ENCODE results near the gene GTF3C1.

Gene GTF3C1

DNA sequence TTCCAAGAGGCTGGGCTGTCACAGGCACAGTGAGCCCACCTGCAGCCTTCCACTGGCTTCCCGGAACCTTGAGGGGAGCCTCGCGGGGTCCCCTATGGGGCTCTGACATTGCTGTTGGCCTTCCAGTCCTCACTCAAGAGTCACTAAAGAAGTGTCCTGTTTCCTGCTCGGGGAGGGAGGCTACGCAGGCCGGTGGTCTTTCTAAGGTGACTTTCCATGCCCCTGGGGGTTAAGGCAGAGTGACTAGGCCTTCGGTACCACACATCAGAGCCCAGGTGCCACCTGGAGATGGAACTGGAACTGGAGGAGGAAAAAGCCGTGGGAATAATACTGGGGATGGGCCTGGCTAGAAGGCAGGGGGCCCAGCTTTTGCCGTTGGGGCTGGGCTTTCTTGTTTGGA lies 75.7 kb downstream of the GTF3C1 start:
- ATAC-seq = no peak
- peaks cover 92% of the 10 kb centered on the region for H3K36me3 Mint-ChIP-seq
- no peak overlapping the region for H3K27ac Mint-ChIP-seq

DNA sequence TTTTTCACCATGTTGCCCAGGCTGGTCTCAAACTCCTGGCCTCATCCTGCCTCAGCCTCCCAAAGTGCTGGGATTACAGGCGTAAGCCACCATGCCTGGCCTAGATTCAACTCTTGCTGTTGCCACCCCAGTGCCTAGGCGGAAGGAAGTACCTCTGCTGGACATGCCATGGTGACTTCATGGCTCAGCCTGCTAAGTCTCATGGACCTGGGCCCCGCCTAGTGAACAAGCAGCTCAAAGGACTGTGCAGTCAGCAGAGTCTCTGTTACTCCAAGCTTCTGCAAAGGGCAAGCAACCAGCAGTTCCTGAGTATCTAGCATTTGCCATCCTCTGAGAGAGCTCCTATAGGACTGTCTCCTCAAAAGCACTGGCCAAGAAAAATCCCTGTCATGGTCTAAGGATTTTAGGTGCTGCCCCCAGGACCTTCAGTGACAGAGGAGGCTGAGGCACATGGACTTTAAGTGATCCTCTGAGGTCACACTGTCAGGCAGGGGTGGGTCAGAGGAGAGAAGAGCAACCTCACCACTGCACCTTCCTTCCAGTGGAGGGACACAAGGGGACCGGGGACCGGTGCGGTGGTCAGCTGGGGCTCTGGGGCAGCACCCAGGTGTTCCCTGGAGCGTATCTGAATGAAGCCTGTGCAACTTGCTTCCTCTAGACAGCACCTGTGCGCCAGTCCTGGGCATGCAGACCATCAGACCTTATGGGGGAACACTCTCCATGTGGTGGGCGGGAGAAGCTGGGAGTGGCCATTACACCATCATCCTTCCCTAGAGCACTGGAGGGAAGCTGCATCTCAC lies 76.4 kb downstream of the GTF3C1 start:
- peaks cover 93% of the 10 kb centered on the region for H3K36me3 Mint-ChIP-seq

More for the DNA sequence above, 75.7 kb downstream of the GTF3C1 start:
- Mint-ChIP-seq H3K4me1 (no peaks in the 10 kb centered on the region), H3K27me3 (no peaks in the 10 kb centered on the region), H3K4me3 (no peak overlapping the region), H3K9me3 (no peaks in the 10 kb centered on the region)

DNA sequence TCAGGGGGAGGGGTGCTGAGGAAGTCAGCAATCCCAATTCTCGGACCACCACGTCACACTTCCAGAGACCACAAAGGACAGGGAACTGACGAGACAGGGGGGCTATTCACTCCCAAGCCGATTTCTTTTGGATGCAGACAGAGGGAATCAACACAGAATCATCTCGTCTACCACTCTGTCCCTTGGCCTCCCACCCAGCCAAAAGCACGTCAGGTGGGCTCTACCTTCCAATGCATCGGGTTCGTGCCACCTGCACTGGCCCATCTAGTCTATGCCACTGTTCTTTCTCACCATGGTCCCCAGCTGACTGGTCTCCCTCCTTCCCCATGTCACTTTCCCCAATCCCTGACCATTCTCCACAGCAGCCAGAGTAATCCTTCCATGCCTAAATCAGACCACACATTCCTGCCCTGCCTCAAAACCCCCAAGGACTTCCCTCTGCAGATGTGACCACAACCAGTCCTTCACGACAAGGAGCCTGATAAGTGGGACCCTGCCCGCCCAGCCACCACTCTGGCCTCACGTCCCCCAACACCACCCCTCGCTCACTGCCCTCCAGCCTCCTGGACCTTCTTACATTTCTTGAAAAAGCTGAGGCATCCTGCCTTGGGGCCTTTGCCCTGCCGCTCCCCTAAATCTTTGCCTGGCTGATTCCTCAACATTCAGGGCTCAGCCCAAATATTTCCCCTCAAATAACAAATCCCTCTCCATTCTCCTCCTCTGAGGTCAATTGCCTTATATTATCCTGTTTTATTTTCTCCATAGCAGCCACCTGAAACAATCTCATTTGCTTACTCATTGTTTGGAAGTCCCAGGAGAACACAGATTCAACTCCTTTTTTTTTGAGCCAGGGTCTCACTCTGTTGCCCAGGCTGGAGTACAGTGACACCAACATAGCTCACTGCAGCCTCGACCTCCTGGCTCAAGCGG lies 77.4 kb downstream of the GTF3C1 start:
- no peaks in the 10 kb centered on the region for H3K27me3 Mint-ChIP-seq
- H3K4me1 Mint-ChIP-seq = no peaks in the 10 kb centered on the region
- no peaks in the 10 kb centered on the region for H3K9me3 Mint-ChIP-seq
- ATAC-seq = no peak
- H3K4me3 Mint-ChIP-seq = no peak overlapping the region
- no peak overlapping the region for H3K27ac Mint-ChIP-seq
- H3K36me3 Mint-ChIP-seq = peaks cover 93% of the 10 kb centered on the region

More for the DNA sequence above, 76.4 kb downstream of the GTF3C1 start:
- Mint-ChIP-seq H3K4me1 (no peaks in the 10 kb centered on the region), H3K4me3 (no peak overlapping the region), H3K9me3 (no peaks in the 10 kb centered on the region), H3K27me3 (no peaks in the 10 kb centered on the region), H3K27ac (no peak overlapping the region)
- ATAC-seq = peak; percentile 39

DNA sequence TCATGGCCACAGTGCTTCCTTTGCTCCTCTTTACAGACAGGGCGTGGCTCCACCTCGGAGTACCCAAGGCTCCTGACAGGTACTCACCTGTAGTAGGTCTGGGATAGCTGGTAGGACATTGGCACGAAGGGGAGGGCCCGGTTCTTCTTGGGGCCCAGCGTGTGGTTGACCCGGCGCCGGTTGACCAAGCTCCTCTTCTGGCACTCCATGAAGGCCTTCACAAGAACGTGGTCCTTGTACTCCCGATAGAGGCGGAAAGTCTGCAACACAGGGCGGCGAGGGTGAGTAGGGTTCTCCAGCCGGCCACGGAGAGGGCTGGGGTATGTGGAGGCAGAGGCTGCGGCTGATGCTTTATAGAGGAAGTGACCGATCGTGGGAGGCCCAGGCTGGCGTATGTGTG lies 78.1 kb downstream of the GTF3C1 start:
- no peak overlapping the region for H3K4me3 Mint-ChIP-seq
- no peaks in the 10 kb centered on the region for H3K27me3 Mint-ChIP-seq
- no peak overlapping the region for H3K27ac Mint-ChIP-seq
- peaks cover 92% of the 10 kb centered on the region for H3K36me3 Mint-ChIP-seq
- no peaks in the 10 kb centered on the region for H3K9me3 Mint-ChIP-seq
- no peak for ATAC-seq
- H3K4me1 Mint-ChIP-seq = no peaks in the 10 kb centered on the region

DNA sequence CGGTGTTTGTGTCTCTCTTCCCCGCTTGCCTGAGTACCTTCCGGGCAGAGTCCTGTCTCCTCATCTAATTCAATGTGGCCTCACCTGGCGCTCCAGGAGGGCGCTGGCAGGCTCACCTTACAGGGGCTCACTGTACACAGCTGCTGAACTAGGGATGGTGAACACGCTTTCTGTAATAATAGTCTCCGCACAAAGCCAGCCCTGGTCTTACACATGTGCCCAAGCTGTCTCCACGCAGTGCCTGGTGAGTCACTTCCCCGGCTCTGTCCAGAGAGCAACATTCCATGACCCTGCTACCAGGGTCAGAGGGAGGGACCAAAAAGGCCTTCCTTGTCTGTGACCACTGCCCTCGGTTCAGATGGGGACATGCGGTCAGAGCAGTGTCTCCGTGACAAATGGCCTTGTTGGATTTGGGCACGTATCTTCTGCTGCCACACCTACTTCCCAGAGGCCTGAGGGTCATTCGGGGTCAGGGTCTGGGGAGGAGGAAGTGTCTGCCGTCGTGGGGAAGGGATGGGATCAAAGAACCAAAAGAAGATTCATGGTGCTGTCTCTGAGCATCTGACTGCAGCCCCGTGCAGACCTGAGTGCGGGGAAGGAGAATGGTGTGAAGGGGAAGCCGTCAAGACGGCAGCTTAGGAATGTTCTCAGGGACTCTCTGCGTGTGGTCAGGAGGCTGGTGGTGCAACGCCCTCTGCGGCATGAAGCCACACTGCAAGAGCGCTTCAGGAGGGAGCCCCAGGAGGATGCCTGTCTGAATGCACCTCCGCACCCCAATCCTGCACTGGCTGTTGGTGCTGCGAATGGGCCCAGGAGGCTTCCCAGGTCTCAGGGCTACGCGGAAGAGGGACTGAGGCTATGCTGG lies 78.9 kb downstream of the GTF3C1 start:
- H3K36me3 Mint-ChIP-seq = peaks cover 95% of the 10 kb centered on the region
- H3K9me3 Mint-ChIP-seq = no peaks in the 10 kb centered on the region
- H3K4me3 Mint-ChIP-seq = no peak overlapping the region
- no peak overlapping the region for H3K27ac Mint-ChIP-seq
- no peaks in the 10 kb centered on the region for H3K27me3 Mint-ChIP-seq
- ATAC-seq = no peak
- H3K4me1 Mint-ChIP-seq = no peaks in the 10 kb centered on the region

DNA sequence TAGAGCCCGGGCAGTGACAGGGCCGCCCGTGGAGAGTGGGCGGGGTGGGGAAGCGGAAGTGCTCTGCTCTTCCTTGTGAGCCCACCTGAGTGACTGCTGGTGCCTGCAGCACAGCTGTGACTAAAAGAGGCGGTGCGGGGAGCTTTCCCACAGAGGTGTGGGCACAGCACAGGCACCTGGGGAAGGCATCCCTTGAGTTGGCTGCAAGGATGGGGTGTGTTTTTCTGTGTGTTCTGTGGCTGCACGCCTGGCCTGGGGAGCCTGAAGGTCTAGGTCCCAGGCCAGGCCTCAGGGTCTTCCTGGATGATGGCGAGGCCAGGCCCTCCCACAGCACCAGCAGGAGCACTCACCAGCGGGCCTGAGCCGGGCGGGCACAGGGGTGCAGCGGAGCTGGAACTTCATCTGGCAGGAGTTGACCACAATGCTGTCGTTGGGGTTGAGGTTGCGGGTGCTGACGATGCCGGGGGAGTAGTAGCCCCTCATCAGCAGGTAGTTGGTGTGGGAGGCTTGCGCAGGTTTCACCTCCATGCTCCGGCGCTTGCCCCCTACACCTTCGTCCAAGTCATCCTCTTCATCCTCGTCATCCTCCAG lies 80.7 kb downstream of the GTF3C1 start:
- Mint-ChIP-seq H3K27me3 (no peaks in the 10 kb centered on the region), H3K4me1 (no peaks in the 10 kb centered on the region), H3K36me3 (peaks cover 89% of the 10 kb centered on the region), H3K4me3 (no peak overlapping the region), H3K9me3 (no peaks in the 10 kb centered on the region), H3K27ac (no peak overlapping the region)
- no peak for ATAC-seq

DNA sequence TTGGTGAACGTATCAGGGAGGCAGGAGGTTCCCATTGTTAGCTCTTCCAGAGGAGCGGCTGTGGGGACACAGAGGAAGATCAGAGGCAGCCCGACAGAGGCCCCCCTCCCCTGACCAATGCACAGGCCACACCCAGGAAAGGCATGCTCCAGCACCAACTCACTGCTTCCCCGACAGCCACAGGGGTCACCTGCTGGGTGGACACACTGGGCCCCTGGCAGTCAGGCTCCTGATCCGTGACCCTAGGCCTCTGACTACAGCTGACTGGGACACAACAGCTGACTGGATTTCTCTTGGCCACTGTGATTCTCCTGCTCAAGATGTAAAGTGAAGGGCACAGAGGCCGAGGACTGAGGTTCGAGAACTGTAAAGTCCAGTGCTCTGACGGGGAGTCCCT lies 84.2 kb downstream of the GTF3C1 start:
- Mint-ChIP-seq H3K27ac (no peak overlapping the region), H3K9me3 (no peaks in the 10 kb centered on the region), H3K4me3 (no peak overlapping the region), H3K4me1 (no peaks in the 10 kb centered on the region), H3K27me3 (no peaks in the 10 kb centered on the region), H3K36me3 (peaks cover 70% of the 10 kb centered on the region)
- ATAC-seq = no peak

DNA sequence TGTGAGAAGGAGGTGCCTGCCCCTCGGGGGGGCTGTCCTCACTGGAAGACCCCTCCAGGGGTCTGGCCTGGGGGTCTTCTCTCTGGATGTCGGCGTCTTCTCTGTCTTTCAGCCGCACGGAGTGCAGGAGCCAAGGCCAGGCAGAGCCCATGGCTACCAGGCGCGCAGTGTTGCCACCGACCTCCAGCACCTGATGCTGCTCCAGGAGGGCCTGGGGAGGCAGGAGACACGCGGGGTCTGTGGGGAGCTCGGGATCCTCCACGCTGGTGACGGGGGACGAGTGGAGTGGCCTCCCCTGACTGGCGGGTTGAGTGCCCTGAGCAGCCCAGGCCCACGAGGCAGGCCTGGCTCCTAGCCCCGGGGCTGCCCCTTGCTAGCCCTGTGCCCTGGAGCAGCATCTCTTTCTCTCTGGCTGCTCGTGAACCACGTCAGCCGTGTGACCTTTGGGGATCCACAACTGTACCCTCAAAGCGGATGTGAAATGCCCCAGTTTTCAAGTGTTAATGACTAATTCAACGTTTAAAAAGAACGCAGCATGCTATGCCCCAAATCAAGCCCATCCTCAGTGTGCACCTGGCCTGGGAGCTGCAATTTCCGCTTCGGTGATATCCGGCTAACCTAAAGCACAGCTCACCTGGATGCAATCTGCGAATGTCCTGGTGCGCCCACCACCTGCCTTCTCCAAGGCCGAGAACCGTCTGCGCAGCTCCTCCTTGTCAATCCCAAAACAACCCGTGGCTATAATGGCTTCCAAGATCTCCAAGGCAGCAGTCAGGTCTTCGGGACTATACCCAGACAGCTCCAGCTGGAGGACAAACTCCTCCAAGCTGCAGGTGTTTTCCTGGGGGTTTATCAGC lies 84.9 kb downstream of the GTF3C1 start:
- Mint-ChIP-seq H3K36me3 (peaks cover 64% of the 10 kb centered on the region), H3K4me3 (no peak overlapping the region), H3K4me1 (no peaks in the 10 kb centered on the region), H3K9me3 (no peaks in the 10 kb centered on the region), H3K27ac (no peak overlapping the region), H3K27me3 (no peaks in the 10 kb centered on the region)
- no peak for ATAC-seq

DNA sequence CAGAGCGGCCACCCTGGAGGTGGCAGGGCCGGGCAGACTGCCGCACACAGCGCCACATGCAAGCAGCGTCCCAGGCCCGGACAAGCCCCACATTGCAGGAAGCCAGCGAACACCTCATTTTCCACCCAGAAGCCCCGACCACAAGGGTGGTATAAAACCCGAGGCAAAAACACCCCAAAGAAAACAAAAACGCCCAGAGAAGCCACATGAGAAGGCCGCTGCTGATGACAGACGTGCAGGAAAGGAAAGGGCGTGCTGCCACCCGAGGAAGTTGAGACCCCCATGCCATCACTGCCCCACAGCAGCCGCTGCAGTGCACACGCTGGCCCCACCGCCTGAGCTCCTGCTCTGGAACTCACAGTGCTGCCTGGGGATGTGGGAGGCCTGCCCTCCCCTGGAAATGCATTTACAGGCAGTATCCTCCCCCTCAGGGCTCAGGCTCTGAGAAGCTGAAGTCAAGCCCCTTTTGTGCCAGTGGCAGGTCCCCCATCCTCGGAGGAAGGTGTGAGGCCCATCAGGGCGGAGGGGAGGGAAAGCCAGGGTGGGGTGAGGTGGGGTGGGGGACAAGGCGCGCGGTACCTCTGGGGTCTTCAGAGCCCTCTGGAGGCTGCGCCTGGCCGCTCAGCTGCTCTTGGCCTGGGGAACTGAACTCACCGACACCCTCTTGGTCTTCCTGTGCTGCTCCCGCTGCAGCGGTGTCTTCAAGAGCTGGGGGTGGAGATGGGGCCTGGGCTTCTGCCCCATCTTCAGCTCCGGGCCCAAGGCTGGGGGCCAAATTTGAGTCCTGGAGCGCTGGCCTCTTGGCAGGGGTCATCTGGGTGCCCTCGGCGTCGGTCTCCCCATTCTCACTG lies 85.7 kb downstream of the GTF3C1 start:
- Mint-ChIP-seq H3K36me3 (peaks cover 60% of the 10 kb centered on the region), H3K9me3 (no peaks in the 10 kb centered on the region), H3K4me1 (no peaks in the 10 kb centered on the region), H3K27me3 (no peaks in the 10 kb centered on the region), H3K27ac (no peak overlapping the region), H3K4me3 (no peak overlapping the region)
- ATAC-seq = no peak

DNA sequence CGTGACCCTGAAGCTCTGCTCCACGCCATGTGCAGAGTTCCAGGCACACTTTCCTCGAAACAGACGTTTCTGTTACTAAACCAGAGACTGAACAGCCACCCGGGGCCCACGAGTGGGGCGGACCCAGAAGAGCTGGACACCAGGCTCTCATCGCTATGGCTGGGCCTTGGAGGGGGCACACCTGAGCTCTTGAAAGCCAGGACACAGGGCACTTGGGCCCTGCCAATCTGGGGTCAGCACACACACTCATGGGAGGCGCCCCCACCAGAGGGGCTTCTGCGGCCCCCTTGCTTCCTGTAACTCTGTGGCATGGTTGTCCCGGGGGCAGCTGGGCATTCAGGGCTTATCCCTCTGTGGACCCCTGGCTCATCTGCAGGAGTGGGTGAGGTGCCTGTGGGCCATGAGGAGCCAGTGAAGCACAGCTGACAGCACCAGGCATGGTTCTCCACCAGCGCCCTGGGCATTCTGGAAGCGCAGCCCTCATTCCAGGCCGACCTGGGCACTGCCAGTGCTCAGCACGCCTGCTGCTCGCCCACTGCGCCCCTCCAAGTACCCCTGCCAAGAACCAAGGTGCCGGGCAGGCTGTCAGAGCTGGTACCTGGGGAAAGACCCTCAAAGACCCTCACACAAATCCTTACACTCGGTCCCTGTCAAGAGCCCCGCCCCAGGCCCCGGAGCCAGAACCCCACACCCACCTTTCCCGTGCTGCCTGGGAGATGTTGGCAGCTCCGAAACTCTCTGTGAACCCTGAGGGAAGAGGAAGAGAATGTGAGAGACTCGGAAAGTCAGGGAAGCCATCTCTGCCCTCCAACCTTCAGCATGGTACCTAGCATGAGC lies 86.6 kb downstream of the GTF3C1 start:
- no peak for ATAC-seq
- H3K4me1 Mint-ChIP-seq = no peaks in the 10 kb centered on the region
- H3K27ac Mint-ChIP-seq = no peak overlapping the region
- H3K27me3 Mint-ChIP-seq = no peaks in the 10 kb centered on the region
- no peak overlapping the region for H3K4me3 Mint-ChIP-seq
- H3K9me3 Mint-ChIP-seq = no peaks in the 10 kb centered on the region
- H3K36me3 Mint-ChIP-seq = peaks cover 54% of the 10 kb centered on the region

DNA sequence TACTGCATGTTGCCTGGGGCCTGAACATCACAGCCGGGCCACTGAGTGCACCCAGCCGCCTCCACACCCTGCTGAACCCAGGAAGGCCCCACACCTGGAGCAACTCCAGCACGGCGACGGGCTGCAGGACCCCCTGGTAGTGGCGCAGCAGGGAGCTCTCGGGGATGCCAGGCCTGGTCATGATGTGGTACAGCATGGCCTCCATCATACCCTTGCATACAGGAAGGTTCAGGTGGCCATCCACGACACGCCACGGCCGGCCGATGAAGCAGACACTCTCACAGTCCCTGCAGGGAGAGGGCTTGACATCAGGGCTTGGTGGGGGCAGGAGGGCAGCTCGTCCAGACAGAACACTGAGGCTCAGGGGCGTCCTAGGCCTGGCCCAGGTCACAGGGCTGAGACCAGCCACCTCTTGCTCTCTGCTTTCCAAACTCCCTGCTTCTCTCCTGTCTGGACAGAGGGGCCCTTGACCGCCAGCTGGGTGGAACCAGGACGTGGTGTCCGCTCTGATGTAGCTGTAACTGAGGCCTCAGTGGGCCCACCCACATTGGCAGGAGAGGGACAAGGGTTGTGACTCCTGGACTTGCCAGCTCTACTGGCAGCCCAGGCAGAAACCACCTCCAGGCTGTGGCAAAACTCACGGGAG lies 87.4 kb downstream of the GTF3C1 start:
- H3K36me3 Mint-ChIP-seq = peaks cover 47% of the 10 kb centered on the region
- H3K27ac Mint-ChIP-seq = no peak overlapping the region
- no peaks in the 10 kb centered on the region for H3K27me3 Mint-ChIP-seq
- no peaks in the 10 kb centered on the region for H3K9me3 Mint-ChIP-seq
- peaks cover 2% of the 10 kb centered on the region for H3K4me1 Mint-ChIP-seq
- H3K4me3 Mint-ChIP-seq = no peak overlapping the region
- no peak for ATAC-seq

DNA sequence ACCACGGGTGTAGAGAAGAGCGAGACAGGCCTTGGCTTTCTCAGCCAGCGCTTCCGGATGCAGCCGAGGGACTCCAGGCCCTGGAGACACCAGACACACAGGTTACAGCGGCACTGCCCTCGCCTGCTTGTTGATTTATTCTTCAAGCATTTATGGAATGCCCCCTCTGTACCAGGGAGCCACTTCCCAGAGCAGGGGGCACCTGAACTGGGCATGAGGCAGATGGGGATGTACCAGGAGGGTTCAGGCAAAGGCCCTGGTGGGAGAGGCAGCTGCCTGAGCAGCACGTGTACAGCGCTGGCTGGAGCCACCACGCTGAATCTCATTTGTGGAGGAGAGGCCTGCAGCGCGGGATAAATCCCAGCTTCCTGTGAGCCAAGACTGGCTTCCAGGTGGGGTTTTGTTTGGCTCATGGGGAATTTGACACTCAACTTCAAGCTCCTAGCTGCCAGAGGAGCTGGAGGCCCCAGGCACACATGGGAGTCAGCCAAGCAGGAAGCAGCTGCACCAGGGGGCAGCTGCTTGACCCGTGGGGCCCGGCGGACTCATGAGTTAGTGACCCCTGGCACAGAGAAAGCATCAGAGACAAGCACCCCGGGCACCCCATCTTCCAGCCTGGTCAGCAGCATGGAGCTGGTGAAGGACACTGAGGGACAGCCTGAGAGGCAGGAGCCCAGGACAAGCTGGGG lies 88.1 kb downstream of the GTF3C1 start:
- Mint-ChIP-seq H3K4me1 (peaks cover 9% of the 10 kb centered on the region), H3K27ac (no peak overlapping the region), H3K36me3 (peaks cover 43% of the 10 kb centered on the region), H3K4me3 (no peak overlapping the region), H3K27me3 (no peaks in the 10 kb centered on the region), H3K9me3 (no peaks in the 10 kb centered on the region)
- ATAC-seq = no peak

Data from stimulated activated memory B cell treated with anti-CD40 and anti-IgM and Interleukin-4, amounts not matched to agents 10 μg/mL and 1 μg/mL and 100 μg/mL, for 72 hours (primary cell).